ENCODE results near the gene PGS1.
"Not testable (repeated sequence)": the region's sequence is repeated elsewhere in the genome, so short reads cannot be mapped to it uniquely, and the experiment has no call there.

The PGS1 gene, protein sequence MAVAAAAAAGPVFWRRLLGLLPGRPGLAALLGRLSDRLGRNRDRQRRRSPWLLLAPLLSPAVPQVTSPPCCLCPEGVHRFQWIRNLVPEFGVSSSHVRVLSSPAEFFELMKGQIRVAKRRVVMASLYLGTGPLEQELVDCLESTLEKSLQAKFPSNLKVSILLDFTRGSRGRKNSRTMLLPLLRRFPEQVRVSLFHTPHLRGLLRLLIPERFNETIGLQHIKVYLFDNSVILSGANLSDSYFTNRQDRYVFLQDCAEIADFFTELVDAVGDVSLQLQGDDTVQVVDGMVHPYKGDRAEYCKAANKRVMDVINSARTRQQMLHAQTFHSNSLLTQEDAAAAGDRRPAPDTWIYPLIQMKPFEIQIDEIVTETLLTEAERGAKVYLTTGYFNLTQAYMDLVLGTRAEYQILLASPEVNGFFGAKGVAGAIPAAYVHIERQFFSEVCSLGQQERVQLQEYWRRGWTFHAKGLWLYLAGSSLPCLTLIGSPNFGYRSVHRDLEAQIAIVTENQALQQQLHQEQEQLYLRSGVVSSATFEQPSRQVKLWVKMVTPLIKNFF

DNA sequence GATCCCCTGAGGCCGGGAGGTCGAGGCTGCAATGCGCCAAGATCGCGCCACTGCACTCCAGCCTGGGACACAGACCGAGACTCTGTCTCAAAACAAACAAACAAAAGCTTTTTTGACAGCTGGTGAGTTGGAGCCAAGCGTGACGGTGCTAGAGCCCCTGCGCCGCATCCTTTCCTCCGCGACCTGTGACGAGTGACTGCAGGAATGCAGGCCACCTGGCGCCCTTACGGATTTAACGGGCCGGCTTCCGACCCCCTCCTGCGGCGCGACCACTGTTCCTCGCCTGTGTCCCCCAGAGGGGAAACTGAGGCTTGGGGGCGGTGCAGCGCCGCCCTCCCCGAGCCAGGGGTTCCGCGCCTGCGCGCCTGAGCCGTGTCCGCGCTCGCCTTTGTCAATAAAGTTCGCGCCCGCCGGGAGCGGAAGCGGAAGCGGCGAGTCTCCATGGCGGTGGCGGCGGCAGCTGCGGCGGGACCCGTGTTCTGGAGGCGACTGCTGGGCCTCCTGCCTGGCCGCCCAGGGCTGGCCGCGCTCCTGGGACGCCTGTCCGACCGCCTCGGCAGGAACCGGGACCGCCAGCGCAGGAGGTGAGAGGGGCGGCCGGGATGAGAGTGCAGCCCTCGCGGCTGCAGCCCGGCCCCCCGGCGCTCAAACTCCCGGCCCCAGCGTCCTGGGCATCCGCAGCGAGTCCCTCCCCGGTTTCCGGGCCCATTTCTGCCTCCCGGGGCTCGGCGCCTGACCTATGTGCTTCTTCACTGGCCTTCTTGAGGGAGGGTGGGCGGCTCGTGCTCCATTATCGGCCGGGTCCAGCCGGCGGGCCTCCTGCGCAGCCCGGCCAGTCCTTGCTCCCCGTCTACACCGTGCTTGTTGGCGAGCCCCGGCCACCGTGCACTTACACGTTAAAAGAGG lies at the start of gene PGS1:
PGS1 (plus strand) TSS at position 425 of the 906 bp plus-strand sequence; CDS start at position 442, 17 bp downstream.
- DNase-seq: peak; percentile 80

DNA sequence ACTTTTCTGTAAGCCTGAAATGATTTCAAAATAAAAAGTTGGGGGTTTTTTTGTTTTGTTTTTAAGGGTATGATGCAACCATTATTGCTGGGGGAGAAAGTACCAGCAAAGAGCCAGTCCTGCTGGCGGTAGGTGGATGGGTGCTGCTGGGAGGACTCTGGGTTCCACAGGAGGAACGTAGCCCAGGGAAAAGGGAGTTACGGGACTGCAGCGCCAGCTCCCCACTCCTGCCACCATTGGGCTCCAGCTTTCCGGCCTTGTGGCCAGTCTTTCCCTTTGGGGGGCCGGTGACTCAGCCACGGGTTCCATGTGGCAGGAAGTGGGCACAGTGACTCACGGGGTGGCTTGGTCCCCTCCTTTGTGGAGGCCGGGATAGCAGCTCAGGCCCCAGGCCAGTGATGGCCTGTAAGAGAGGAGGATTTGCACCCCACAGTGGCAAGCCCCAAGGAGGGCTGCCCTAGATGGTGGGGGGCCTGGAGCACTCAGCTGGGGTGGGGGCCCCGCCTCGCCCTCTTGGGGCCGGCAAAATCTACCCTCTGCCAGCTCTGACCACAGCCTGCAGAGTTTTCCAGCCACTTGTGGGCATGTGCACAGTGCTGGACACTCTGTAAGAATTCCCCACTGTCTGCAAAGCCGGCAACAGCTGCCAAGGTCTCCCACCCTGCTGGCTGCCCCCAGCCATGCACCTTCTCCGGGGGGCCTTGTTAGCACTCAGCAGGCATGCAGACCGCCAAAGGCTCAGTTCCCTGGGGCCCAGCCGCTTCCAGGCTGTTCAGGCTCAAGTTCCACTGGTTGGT lies 49.0 kb upstream of the PGS1 start:
- peak; percentile 11 for DNase-seq

DNA sequence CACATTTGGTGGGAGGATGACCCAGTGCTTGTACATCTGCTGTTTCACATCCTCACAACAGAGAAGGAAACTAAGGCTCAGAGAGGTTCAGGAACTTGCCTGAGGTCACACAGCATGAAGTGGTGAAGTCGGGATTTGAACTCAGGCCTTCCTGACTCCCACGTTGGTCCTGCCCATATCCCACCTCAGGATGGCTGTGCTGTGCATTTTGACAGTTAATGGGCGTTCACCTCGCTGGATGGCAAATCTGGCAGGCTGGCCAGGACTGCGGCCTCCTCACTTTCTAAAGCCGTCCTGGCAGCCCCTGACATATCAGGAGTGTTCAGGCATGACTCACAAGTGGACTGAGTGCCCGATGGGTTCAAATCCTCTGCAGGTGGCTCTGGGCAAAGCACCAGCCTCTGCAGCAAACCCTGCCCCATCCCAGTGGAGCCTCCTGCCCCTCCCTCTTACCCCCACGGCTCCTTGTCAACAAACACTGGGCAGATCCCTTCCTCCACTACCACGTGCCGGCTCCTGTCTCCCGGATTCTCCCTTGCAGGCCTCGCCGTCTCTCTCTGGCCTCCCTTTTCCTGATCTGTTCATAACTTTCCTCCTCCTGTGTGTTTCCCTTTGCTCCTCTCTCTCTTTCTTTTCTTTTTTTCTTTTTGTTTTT lies 47.8 kb upstream of the PGS1 start:
- DNase-seq: no peak

DNA sequence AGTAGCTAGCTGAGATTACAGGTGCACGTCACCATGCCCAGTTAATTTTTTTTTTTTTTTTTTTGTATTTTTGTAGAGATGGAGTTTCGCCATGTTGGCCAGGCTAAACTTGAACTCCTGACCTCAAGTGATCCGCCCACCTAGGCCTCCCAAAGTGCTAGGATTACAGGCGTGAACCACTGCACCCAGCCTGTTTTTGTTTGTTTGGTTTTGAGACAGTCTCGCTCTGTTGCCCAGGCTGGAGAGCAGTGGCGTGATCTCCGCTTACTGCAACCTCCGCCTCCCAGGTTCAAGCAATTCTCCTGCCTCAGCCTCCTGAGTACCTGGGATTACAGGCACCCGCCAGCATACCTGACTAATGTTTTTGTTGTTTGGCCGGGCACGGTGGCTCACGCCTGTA lies 47.1 kb upstream of the PGS1 start:
- not testable (repeated sequence) for DNase-seq

DNA sequence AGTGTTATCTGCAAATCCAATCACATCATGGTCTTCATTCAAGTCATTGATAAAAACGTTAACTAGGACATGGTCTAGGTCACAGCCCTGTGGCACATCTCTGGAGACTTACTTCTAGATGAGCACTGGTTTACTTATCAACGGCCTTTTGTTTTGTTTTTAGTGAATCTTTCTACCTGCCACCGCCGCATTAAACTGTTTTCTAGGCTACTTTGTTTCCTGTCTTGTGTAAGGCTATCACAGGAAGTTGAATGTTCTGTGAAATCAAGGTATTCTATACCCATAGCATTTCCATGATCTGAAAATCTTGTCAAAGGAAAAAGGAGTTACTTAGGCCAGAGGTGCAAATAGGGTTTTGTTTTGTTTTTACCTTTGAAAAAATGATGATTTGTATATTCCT lies 45.5 kb upstream of the PGS1 start:
- no peak for DNase-seq

DNA sequence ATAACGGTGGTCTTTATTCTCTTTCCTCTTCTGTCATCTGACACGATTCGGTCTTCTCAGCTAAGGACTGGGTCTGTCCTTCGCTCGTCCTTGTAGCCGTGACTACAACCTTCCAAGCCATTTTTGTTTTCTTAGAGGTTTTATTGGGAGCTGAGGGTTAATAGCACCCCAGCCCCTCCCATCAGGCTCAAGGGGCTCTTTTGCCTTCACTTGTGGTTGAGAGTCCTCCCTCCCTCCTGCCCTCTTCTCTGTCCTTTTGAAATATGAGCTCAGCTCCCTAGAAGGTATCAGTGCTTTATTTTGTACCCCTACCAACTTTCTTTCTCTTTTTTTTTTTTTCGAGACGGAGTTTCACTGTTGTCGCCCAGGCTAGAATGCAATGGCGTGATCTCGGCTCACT lies 43.2 kb upstream of the PGS1 start:
- no peak for DNase-seq

DNA sequence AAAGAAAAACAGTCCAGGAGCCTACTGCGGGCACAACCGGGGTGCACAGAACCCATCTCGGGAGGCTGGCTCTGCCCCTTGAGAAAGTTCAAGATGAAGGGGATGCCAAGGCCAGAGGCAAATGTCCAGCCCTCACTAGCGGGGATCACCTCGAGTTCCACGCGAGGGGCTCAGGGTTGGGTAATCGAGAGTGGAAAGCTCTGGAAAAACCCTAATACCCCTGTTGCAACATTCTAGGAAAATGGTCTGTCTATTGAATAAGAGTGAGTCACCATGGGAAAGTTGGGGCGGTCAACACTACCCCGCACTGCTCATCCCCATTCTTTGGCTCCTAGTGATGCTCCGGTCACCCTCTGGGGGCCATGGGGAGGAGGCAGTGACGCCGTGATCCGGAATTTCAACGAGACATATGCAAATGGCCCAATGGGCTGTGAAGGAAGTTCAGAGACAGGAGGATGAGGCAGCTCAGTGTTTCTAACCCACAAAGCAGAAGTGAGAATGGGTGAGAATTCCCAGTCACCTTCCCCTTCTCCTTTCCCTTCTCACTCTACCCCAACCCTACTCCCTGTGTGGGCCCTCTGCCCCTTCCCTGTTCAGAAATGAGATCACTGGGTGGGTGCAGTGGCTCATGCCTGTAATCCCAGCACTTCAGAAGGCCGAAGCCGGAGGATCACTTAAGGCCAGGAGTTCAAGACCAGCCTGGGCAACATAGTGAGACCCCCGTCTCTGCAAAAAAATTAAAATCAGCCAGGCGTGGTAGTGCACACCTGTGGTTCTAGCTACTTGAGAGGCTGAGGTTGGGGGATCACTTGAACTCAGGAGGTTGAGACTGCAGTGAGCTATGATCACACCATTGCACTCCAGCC lies 41.0 kb upstream of the PGS1 start:
- DNase-seq: no peak

DNA sequence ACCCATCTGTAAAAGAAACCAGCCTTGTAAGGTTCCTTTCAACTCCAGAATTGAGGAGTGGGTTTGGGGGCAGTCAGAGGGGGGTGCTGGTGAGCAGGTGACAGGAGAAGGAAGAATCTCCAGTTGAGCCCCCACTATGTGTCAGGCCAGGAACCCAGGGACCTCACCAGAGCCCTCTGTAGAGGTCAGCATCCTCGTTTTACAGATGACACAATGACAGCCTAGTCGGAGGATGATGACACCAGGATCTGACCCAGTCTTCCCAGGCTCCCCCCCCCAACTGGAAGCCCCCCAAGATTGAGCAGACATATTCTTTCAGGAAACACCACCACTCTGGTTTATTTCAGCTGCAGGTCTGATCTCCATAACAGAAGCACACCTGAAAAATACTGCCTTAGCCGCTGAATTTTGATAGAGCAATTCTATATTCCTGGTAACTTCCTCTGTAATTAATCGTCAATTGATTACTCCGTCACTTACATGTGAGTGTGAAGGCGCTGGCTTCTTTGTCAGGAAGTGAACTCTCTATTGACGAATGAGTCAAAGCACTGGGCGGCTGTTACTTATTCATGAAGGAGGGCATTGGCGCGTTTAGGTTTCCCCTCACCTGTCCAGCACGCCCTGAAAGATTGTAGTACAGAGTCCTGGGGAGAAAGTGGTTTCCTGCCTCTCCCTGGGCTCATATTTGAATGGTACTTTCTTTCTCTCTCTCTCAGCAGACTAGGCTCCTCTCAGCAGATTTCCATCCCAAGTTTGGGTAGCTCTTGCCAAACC lies 39.8 kb upstream of the PGS1 start:
- DNase-seq: no peak

DNA sequence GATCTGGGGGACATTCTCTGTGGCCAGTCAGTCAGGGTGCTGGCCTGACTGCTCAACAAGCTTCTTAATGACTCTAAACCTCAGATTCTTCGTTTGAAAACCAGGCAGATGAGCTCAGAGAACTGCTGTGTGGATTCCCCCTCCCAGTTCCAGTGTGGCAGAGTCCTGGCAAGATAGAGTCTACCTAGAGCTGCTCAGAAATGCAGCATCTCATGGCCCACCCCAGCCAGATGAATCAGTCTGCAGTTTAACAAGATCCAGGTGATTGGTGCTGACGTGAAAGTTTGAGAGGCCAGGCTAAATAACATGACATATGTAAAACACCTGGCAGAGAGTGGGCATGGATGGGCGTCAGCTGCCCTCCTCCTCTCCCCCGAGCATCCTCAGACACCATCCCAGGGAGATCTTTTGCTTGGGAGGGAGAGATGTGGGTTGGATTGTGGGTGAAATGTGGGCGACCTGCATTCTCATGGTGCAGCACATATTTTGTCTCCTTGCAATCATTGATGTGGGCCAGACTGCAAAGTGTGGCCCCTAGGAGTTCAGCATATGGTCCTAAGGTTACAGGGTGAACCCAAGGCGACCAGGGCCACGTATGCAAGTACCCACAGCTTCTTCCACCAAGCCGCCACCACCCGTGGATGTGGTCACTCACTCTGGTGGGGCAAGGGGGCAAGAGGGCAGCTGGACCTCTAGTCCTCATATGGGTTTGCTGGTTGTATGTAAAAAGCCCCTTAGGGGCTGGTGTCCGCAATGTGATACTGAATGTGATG lies 38.1 kb upstream of the PGS1 start:
- no peak for DNase-seq

DNA sequence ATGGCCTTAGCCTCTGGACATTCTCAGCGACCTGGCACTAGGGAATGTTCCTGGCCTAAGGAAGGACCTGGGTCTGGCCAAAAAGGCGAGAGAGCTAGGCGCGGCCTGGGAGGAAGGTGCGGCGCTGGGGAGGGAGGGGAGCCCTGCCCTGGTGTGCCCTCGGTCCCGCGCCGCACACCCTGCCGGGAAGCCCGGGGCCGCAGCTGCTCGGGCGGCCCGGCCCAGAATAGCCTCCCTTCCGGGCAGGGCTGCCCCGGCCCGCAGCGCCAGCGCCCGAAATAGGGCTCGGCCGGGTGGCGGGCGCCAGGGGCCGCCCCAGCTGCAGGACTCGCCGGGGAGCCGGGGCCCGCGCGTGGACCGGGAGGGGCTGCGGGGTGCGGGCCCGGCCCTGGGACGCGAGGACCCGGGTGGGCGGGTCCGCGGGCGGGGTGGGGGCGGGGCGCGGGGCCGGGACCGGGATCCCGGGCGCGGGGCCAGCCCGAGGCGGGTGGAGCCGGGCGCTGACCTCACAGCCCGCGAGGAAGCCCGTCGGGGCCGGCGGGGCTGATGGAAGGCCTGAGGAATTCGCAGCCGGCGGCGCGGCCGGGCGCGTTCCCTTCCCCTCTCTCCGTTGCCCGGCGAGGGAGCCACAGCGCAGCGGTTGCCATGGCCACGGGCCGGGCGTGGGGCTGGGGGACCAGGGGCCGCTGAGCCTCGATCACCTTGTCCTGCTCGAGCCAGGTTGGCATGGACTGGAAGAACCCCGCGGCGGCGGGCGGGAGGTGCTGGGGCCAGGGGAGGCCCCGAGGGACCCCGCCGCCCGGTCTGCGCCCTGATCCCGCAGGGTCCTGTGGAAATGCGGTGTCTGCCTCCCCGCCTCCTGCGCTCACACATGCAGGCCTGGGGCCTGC lies 36.6 kb upstream of the PGS1 start:
- no peak for DNase-seq

DNA sequence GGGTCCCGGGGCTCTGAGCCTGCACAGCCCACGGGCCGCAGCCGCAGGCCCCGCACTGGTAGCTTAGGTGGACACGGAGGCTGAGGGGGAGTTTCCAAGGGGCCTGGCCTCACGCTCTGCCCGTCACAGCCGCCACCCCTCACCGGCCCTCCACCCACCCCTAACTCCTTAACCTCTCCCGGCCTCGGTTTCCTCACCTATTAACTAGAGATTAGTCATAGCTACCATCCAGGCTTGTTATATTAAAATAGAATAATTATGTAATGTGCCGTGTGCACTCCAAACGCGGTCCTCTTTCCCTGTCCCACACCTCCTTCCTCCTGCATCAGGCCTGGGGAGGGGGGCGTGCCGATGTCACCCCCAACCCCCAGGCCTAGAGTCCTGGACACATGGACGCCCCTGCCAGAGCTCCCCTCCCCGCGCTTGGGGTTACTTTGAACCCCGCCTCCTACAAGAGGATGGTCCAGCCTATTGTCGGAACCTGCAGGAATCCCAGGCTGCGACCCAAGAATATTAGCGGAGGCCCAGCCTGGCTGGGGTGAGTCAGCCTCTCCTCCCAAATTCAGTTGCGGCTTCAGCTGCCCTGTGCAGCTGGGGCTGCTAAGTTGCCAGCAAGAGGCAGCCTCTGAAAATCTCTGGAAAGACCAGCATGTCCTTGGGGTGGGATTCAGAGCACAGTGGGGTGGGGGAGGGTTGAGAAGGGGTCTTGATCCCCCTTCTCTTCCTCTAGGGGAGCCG lies 35.8 kb upstream of the PGS1 start:
- no peak for DNase-seq

DNA sequence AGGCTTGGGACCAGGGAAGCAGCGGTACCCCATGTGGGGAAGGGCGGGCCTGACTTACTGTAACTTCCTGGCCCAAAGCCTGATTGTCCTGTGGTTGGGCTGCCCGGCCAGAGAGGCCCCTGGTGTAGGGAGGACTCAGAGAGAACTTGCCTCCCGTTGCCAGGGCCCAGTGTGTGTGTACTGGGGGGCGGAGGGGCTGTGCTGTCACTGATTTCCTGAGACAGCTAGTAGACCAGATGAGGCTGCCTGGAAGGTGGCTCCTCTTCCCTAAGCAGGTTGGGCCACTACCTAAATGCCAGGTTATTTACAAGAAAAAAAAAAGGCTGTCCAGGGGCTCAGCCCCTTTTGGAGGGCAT lies 35.3 kb upstream of the PGS1 start:
- peak; percentile 17 for DNase-seq

DNA sequence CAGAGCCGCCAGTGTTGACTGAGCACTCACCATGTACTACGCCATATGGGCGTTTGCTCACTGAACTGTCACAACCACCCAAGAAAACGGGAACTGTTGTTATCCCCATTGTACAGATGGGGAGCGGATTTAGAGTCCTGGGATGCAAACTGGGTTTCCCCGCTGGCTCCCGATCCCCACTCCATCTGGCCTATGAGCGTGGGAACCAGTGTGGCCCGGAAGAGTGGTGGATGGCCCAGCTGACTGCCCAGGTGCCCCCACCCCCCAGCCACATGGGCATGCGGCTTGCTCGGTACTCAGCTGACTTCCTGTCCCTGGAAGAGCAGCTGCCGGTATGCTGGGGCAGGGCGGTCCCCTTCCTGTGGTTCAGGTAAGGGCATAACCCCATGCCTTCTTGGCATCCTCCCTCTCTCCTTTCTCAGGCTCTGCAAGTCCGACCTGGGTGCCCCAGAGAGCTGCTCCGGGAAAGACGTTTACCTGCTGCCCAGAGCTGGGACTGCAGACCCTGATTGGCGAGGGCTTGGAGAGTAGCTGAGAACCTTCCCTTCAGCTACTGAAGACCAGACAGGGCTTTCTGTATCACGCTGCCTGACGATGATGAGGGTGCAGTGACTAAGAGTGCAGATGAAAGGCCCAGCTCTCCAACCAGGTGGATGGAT lies 34.8 kb upstream of the PGS1 start:
- no peak for DNase-seq

DNA sequence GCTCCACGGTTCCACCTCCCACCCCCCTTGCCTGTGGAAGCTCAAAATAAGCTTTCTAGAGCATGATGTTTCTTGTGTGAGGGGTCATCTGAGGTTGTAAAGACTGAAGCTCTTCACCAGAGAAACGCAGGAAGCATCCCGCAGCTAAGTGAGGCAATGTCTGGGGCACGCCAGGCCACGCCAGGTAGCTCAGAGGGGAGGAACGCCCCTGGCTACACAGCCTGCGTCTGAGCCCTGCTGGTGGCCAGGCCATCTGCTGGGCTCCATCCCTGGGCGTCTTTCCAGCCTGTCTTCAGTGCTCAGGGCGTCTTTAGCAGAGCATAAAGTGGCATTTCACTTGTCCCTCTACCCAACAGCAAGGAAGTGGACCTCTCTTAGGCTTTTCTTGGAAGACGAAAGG lies 33.8 kb upstream of the PGS1 start:
- no peak for DNase-seq

DNA sequence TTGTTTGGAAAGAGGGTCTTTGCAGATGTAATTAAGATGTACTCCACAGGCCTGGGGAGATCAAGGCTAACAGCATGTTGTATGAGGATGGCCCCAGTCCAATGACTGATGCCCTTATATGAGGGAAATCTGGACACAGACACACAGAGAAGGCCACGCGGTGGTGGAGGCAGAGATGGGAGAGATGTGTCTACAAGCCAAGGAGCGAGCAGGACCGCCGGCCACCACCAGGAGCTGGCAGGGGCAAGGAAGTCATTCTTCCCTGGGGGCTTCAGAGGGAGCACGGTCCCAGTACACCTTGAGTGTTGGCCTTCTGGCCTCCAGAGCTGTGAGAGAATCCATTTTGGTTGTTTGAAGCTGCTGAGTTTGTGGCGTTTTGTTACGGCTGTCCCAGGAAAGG lies 33.3 kb upstream of the PGS1 start:
- no peak for DNase-seq

DNA sequence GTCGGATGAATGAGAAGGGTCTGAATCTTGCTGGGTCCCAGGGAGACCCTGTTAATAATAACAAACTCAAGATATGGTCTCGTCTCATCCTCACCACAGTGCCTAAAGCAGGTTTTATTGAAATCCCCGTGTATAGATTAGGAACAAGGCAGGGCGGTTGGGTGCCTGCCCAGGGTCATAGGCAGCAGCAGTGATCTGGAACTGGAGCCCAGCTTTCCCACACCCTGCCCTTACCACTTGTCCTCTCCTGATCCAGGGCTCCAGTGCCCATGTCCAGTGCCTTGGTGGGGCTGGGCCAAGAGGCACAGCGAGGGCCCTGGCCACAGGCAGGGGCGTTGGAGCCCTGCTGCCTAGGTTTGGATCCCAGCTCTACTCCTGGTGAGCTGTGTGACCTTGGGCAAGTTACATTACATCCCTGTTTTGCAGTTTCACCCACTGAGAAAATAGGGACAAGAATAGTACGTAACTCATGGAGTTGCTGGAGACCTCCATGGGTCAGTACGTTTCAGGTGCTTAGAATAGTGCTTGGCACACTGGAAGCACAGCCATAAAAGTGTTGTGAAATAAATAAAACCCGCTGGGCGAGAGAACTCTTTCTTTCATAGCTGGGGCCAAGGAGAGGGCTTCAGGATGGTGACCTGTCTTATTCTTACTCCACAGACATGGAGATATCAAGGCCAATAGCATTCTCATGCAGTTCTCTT lies 32.5 kb upstream of the PGS1 start:
- no peak for DNase-seq

Measured in OCI-M1 (cell line).